HG02852 (cell line): ENCODE measurements around the gene MYO10.
"Not testable (repeated sequence)": the region's sequence is repeated elsewhere in the genome, so short reads cannot be mapped to it uniquely, and the experiment has no call there.

ENCODE experiments used
- ATAC-seq: cut with Tn5 transposase; IDR thresholded peaks from one replicate; pipeline ENCODE4 v1.9.1; 2021; ENCODE audit warnings: mild to moderate bottlenecking, moderate library complexity; ENCODE audit not compliant: unreplicated experiment

The MYO10 gene

DNA sequence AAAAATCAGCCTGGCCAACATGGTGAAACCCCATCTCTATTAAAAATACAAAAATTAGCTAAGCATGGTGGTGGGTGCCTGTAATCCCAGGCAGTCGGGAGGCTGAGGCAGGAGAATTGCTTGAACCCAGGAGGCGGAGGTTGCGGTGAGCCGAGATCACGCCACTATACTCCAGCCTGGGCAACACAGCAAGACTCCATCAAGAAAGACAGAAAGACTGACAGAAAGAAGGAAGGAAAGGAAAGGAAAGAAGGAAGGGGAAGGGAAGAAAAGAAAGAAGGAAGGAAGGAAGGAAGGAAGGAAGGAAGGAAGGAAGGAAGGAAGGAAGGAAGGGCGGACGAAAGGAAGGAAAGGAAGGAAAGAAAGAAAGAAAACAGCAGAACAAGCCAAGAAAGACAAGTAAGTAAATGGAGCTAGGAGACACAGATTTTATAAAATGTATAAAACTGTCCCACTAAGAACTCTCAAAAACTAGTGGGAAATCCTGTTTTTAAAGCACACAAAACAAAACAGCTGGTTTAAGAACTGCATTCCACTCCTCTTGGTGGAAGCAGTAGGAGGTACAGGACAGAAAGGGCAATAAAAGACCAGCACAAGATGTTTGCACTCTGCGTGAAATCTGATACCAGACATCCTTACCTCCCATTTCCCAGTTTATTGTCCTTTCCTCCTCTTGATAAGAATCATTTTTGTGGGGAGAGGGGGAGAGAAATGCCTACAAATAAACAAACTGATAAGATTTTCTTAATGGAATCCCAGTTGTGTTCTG, 46.7 kb downstream of the MYO10 start:
- ATAC-seq = no peak

- ATAC-seq = no peak
Observed at GRCh38 chr5:16888694-16889124, 47.4 kb downstream of the MYO10 start.

DNA sequence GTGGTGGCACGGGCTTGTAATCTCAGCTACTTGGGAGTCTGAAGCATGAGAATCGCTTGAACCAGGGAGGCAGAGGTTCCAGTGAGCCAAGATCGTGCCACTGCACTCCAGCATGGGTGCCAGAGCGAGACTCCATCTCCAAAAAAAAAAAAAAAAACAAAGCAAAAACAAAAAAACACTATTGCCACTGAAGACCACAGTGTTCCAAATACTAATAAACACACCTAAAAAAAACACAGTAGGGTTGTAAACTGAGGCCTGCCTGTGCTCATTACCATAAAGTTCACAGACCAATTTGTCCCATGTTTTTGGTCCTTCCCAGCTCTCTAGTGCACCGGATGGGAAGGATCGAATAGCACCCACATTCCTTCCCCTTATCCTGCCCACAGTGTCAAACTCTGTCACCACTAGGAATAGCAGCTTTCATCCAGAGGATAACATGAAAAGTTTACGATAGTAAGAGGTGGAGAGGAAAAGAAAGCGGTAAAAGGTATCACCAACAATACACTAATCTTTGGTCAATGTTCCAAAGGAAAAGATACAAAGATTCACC, 49.2 kb downstream of the MYO10 start:
- ATAC-seq = no peak

GRCh38 chr5:16886366-16886736, 49.7 kb downstream of the MYO10 start:
- no peak for ATAC-seq

- ATAC-seq = no peak
Observed at GRCh38 chr5:16885635-16886365, 50.3 kb downstream of the MYO10 start.

- ATAC-seq = no peak
Observed at GRCh38 chr5:16884595-16884994, 51.5 kb downstream of the MYO10 start.

DNA sequence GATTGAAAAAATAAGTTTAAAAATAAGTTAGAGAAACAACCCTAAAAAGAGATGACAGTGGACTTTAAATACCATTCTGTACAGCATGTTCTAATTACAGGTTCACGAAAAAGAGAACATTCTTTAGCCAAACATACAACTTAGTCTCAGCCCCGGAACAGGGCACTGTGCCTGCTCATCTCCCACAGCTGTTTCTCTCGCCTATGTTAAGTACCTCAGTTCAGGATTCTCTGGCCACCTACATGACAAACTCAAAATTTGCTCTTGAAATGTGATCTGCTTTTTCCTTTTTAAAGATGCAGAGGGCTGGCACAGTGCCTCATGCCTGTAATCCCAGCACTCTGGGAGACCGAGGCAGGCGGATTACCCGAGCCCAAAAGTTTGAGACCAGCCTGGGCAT, 52.3 kb downstream of the MYO10 start:
- ATAC-seq = no peak

GRCh38 chr5:16883176-16883575, 52.9 kb downstream of the MYO10 start:
- no peak for ATAC-seq

GRCh38 chr5:16881251-16881650, 54.8 kb downstream of the MYO10 start:
- ATAC-seq = no peak

DNA sequence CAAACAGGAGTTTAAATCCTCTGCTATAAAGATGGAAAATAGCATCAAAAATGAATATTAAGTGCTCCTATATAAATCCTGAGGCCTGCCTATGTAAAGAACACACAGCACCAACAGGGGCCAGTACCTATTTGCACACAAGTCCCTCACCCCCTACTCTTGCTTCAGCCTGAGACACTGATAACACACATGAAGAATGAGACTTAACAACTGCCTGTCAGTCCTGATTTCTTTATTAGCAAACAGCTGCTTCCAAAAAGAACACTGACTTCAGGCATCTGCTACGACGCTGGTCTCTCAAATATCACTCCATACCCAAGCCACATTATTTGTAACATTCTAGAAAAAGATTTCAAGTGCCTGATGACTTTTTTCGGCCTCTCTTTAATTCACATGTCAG, 55.5 kb downstream of the MYO10 start:
- ATAC-seq = no peak

GRCh38 chr5:16879650-16880049, 56.4 kb downstream of the MYO10 start:
- ATAC-seq = no peak

GRCh38 chr5:16879191-16879590, 56.9 kb downstream of the MYO10 start:
- no peak for ATAC-seq

DNA sequence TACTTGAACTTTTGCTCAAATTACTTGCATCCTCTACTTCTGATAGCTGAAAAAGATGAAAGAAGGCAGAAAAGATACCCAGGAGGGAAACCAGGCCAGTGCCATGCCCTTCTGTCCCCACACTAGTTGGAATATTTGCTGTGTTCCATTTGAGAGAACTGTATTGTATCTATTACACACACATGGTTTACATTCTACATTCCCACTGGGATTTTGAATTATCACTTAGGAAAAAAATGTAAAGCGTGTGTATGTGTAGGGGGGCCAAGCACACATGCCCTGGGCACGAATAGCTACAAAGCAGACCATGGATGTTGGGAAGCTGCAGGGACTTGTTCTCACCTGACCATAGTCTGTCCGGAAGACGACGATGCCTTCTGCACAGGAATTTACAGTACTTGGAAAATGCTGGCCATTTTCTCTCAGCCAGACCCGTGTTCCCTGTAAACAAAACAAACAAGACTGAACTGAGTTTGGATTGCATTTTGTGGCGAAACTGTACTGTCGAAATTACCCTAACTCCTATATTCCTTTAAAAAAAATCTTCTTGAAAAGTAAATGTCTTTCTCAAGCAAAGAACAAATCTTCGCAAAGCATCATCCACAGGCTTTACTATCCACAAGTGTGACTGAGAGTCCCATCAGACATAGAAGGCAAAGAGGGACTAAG, 58.7 kb downstream of the MYO10 start:
- no peak for ATAC-seq

DNA sequence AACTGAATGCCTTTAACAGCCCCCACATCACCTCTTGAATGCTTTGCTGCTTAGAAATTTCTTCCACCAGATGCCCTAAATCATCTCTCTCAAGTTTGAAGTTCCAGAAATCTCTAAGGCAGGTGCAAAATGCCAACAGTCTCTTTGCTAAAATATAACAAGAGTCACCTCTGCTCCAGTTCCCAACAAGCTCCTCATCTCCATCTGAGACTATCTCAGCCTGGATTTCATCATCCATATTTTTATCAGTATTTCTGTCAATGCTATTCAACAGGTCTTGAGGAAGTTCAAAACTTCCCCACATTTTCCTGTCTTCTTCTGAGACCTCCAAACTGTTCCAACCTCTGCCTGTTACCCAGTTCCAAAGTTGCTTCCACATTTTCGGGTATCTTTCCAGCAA, 61.7 kb downstream of the MYO10 start:
- not testable (repeated sequence) for ATAC-seq

GRCh38 chr5:16871746-16872339, 64.2 kb downstream of the MYO10 start:
- no peak for ATAC-seq

- ATAC-seq = no peak
Observed at GRCh38 chr5:16870878-16871277, 65.2 kb downstream of the MYO10 start.

- no peak for ATAC-seq
Observed at GRCh38 chr5:16869821-16870796, 66.0 kb downstream of the MYO10 start.

GRCh38 chr5:16867577-16867953, 68.5 kb downstream of the MYO10 start:
- no peak for ATAC-seq

- no peak for ATAC-seq
Observed at GRCh38 chr5:16866795-16867576, 69.1 kb downstream of the MYO10 start.
